CD14-positive monocyte (primary cell): ENCODE measurements around the gene TFEB. TPM values are rescaled to one million over a fixed set of nuclear protein-coding genes. Genes with fewer than 3 reads are reported as not detected.

Source experiments
- DNase-seq, 3 donors: peaks; one replicate each; pipeline ENCODE4 v3.0.0-alpha.2; 2011 to 2022
- H2AFZ ChIP-seq: 2 replicates; pipeline ENCODE4 v1.6.0; 2012; ENCODE audit warnings: mild to moderate bottlenecking, low read depth, low read length, inconsistent platforms; ENCODE audit not compliant: insufficient read depth, poor library complexity, severe bottlenecking
- H3K27ac ChIP-seq, 2 donors: 1 replicate in 1 of 2; 2 replicates in 1 of 2; pipeline ENCODE4 v1.5.1; 2012 to 2013; ENCODE audit warnings: low read length in 2 of 2, control low read depth in 1 of 2, inconsistent platforms in 1 of 2, low read depth in 1 of 2, mild to moderate bottlenecking in 1 of 2
- H3K27me3 ChIP-seq, 2 donors: one replicate each; pipeline versions ENCODE4 v1.6.0 to v1.6.1; 2011 to 2013; ENCODE audit warnings: low read length in 2 of 2; ENCODE audit not compliant: control insufficient read depth in 2 of 2, insufficient read depth in 2 of 2
- H3K36me3 ChIP-seq, 2 donors: replicated peaks in 1 of 2; 1 replicate in 1 of 2; 2 replicates in 1 of 2; pipeline versions ENCODE4 v1.5.1 to v1.6.1; 2012 to 2013; ENCODE audit warnings: low read length in 2 of 2, control low read depth in 1 of 2, inconsistent platforms in 1 of 2, mild to moderate bottlenecking in 1 of 2; ENCODE audit not compliant: insufficient read depth in 2 of 2, control insufficient read depth in 1 of 2
- H3K4me1 ChIP-seq, 2 donors: 1 replicate in 1 of 2; 2 replicates in 1 of 2; pipeline versions ENCODE4 v1.5.1 to v1.6.1; 2012 to 2013; ENCODE audit warnings: low read length in 2 of 2, control low read depth in 1 of 2, inconsistent platforms in 1 of 2, mild to moderate bottlenecking in 1 of 2, moderate library complexity in 1 of 2; ENCODE audit not compliant: insufficient read depth in 2 of 2, control insufficient read depth in 1 of 2
- H3K4me2 ChIP-seq: replicated peaks from 2 replicates; pipeline ENCODE3; 2012; ENCODE audit warnings: low read length, moderate library complexity, mild to moderate bottlenecking; ENCODE audit not compliant: poor library complexity, severe bottlenecking; ENCODE audit errors: extremely low read depth
- H3K4me3 ChIP-seq, 3 experiments: fragments of 200-600 bp in 1 of 3; sonication (generic) in 1 of 3; replicated peaks in 1 of 3; 1 replicate in 2 of 3; 2 replicates in 1 of 3; pipeline ENCODE4 v1.5.1; 2011 to 2013; ENCODE audit warnings: low read length in 3 of 3, mild to moderate bottlenecking in 3 of 3, control low read depth in 2 of 3, low read depth in 2 of 3, inconsistent platforms in 1 of 3, moderate library complexity in 1 of 3
- H3K79me2 ChIP-seq: 2 replicates; pipeline ENCODE4 v1.6.0; 2012; ENCODE audit warnings: mild to moderate bottlenecking, control low read depth, inconsistent platforms, low read length, moderate library complexity; ENCODE audit not compliant: insufficient read depth
- H3K9ac ChIP-seq: 2 replicates; pipeline ENCODE4 v1.6.0; 2017; ENCODE audit warnings: low read length, mild to moderate bottlenecking; ENCODE audit not compliant: insufficient read depth, poor library complexity, severe bottlenecking
- H3K9me3 ChIP-seq, 2 donors: replicated peaks in 1 of 2; 1 replicate in 1 of 2; 2 replicates in 1 of 2; pipeline versions ENCODE4 v1.5.1 to v1.6.1; 2012 to 2013; ENCODE audit warnings: low read length in 2 of 2, control low read depth in 1 of 2; ENCODE audit not compliant: control insufficient read depth in 1 of 2, insufficient read depth in 1 of 2
- H4K20me1 ChIP-seq: 2 replicates; pipeline ENCODE4 v1.6.0; 2012; ENCODE audit warnings: mild to moderate bottlenecking, low read length, control low read depth, moderate library complexity; ENCODE audit not compliant: insufficient read depth
- H3K27ac Mint-ChIP-seq, 7 donors: one replicate each; pipeline ENCODE4 v1.8.0; 2020; ENCODE audit warnings: mild to moderate bottlenecking in 7 of 7, mixed read lengths in 7 of 7, moderate library complexity in 6 of 7, inconsistent platforms in 2 of 7
- H3K27me3 Mint-ChIP-seq, 3 donors: one replicate each; pipeline ENCODE4 v1.8.0; 2021 to 2022; ENCODE audit warnings: low read depth in 3 of 3, mild to moderate bottlenecking in 3 of 3, mixed read lengths in 3 of 3, moderate library complexity in 3 of 3, inconsistent platforms in 1 of 3
- H3K36me3 Mint-ChIP-seq, 2 donors: one replicate each; pipeline ENCODE4 v1.8.0; 2020; ENCODE audit warnings: mixed read lengths in 2 of 2, inconsistent platforms in 1 of 2, mild to moderate bottlenecking in 1 of 2
- H3K4me1 Mint-ChIP-seq: one replicate; pipeline ENCODE4 v1.8.0; 2020; ENCODE audit warnings: mild to moderate bottlenecking, mixed read lengths
- H3K4me3 Mint-ChIP-seq, 2 donors: one replicate each; pipeline ENCODE4 v1.8.0; 2020; ENCODE audit warnings: mild to moderate bottlenecking in 2 of 2, mixed read lengths in 2 of 2, moderate library complexity in 1 of 2
- H3K9me3 Mint-ChIP-seq, 7 donors: one replicate each; pipeline ENCODE4 v1.8.0; 2020 to 2022; ENCODE audit warnings: mixed read lengths in 7 of 7, mild to moderate bottlenecking in 6 of 7, moderate library complexity in 6 of 7, inconsistent platforms in 2 of 7
- CTCF ChIP-seq: fragments of 200-600 bp; IDR thresholded peaks from one replicate; pipeline ENCODE4 v1.8.0; 2022; ENCODE audit warnings: antibody characterized with exemption, mild to moderate bottlenecking
- WGBS: methylation state at CpG from one replicate; pipeline ENCODE4 v1.1.5; 2013; ENCODE audit warnings: missing lambda C conversion rate; ENCODE audit not compliant: insufficient coverage; 5-methylcytosine and 5-hydroxymethylcytosine counted together
- intact Hi-C, 2 donors: fragments of 100-400 bp; cut with micrococcal nuclease; formaldehyde crosslinking; loops; one replicate each; pipeline versions ENCODE4 v1.15.0 to v1.15.1; 2023
- polyA plus RNA-seq, 3 donors: library from polyadenylated mRNA; depleted of rRNA in 1 of 3; unstranded in 2 of 3; stranded (reverse) in 1 of 3; fragments of 300-500 nt in 2 of 3; fragments of >200 nt in 1 of 3; fragmentation: Illumina TruSeq in 2 of 3; gene quantifications; 1 replicate in 2 of 3; 2 replicates in 1 of 3; pipeline ENCODE4 v1.2.3, GENCODE V29; 2012 to 2021

The TFEB gene
- polyA plus RNA-seq, 3 donors = 42.6 to 60.0 (median 55.0) TPM

GRCh38 chr6:41708856-41709255, 26.6 kb downstream of the TFEB start:
- peak overlapping the region in 5 of 7 donors; percentile 92 to 97 (median 95) for H3K27ac Mint-ChIP-seq
- no peaks in the 10 kb centered on the region for H3K27me3 Mint-ChIP-seq
- H3K9ac ChIP-seq = no peak overlapping the region
- 93% methylated on average over 2 of the region's 3 CpGs for WGBS
- H3K4me3 ChIP-seq = no peak overlapping the region
- no peaks in the 10 kb centered on the region for H3K27me3 ChIP-seq
- H3K79me2 ChIP-seq = peaks cover 84% of the 10 kb centered on the region
- no peaks in the 10 kb centered on the region for H3K9me3 Mint-ChIP-seq
- H3K9me3 ChIP-seq = no peaks in the 10 kb centered on the region
- H3K4me3 Mint-ChIP-seq = no peak overlapping the region
- intact Hi-C loops = loop anchor here (5.0 to 10.0 kb wide), 2 partner anchors 66 to 68 kb away; partner anchors contain the start of gene FRS3 (in 2 of the 2)
- peaks cover 80% of the 10 kb centered on the region for H3K4me1 Mint-ChIP-seq
- no peak overlapping the region for H3K4me2 ChIP-seq
- H3K36me3 ChIP-seq = peaks cover 2 to 34% of the 10 kb centered on the region in 2 donors
- H2AFZ ChIP-seq = no peak overlapping the region
- no peak for DNase-seq
- peaks cover 30 to 46% of the 10 kb centered on the region in 2 donors for H3K36me3 Mint-ChIP-seq
- peak overlapping the region; percentile 87 to 89 for H3K27ac ChIP-seq
- H4K20me1 ChIP-seq = peaks cover 82% of the 10 kb centered on the region
- no peak for TF ChIP-seq CTCF
- peaks cover 67 to 74% of the 10 kb centered on the region in 2 donors for H3K4me1 ChIP-seq

DNA sequence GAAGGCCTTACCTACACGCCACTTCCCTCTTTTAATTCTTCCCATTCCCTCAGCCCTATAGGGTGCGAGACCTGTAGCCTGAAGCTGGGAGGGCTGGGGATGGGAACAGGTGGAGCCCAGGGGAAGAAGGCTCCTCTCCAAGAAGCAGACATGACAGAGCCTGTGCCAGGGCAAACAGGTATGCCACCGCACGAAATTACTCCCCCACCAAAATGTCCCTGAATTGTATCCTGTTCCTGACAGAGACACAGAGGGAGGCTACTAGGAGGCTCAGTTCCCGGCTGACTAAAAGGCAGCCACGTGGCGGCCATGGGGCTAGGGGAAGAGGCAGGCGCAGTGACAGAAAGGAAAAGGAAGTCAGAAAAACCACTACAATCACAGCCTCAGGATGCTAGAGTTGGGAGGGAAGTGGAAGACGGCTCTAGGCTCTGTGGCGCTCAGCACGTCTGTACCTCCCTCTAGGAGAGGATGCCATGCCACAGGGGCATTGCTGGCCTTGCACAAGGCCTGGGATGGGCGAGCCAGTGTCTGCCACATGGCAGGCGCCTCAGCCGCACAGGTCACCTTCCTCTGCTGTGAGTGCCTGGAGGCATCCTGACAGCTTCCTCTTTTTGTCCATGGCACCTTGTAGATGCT, 27.7 kb downstream of the TFEB start:
- H3K27me3 Mint-ChIP-seq = no peaks in the 10 kb centered on the region
- no peaks in the 10 kb centered on the region for H3K9me3 Mint-ChIP-seq
- H3K27ac Mint-ChIP-seq = peak overlapping the region; percentile 92 to 97 (median 95)
- H3K36me3 ChIP-seq = peaks cover 9 to 46% of the 10 kb centered on the region in 2 donors
- H3K4me1 ChIP-seq = peaks cover 55 to 63% of the 10 kb centered on the region in 2 donors
- H3K4me3 ChIP-seq = peak overlapping the region in 1 of 3 experiments; percentile 66
- H3K79me2 ChIP-seq = peaks cover 84% of the 10 kb centered on the region
- H3K9me3 ChIP-seq = no peaks in the 10 kb centered on the region
- WGBS = 4% methylated on average over 8 of the region's 14 CpGs
- peaks cover 82% of the 10 kb centered on the region for H4K20me1 ChIP-seq
- peak overlapping the region; percentile 52 to 73 for H3K4me3 Mint-ChIP-seq
- H3K4me1 Mint-ChIP-seq = peaks cover 70% of the 10 kb centered on the region
- H3K27me3 ChIP-seq = no peaks in the 10 kb centered on the region
- peak overlapping the region; percentile 70 for H3K4me2 ChIP-seq
- peaks cover 39 to 57% of the 10 kb centered on the region in 2 donors for H3K36me3 Mint-ChIP-seq
- intact Hi-C loops = loop anchor here (2.0 to 10.0 kb wide), 4 partner anchors 15 to 70 kb away; partner anchors contain the start of genes FRS3 (in 2 of the 2) and TFEB (in 1 of the 2)
- H3K9ac ChIP-seq = peak overlapping the region; percentile 51
- H3K27ac ChIP-seq = peak overlapping the region; percentile 87 to 89
- no peak overlapping the region for H2AFZ ChIP-seq
- no peak for TF ChIP-seq CTCF
- DNase-seq = peak; percentile 76 to 84 (median 80)
